GM18526 (cell line): ENCODE results near the gene IMPG1.

Experiments used
- POLR2A ChIP-seq: IDR thresholded peaks from 3 replicates; pipeline ENCODE4 v1.6.1; 2011; ENCODE audit not compliant: insufficient read length; ENCODE audit errors: extremely low read depth

The IMPG1 gene

GRCh38 chr6:75986935-75987334 lies 85.5 kb downstream of the IMPG1 start:
- TF ChIP-seq POLR2A = no peak

- no peak for TF ChIP-seq POLR2A
Measured at GRCh38 chr6:75975904-75976303, 96.6 kb downstream of the IMPG1 start.

GRCh38 chr6:75970093-75970492 lies 102.4 kb downstream of the IMPG1 start:
- TF ChIP-seq POLR2A = no peak

- no peak for TF ChIP-seq POLR2A
Measured at GRCh38 chr6:75968143-75968542, 104.3 kb downstream of the IMPG1 start.

GRCh38 chr6:75963569-75963968 lies 108.9 kb downstream of the IMPG1 start:
- TF ChIP-seq POLR2A = no peak

- no peak for TF ChIP-seq POLR2A
Measured at GRCh38 chr6:75952128-75952527, 120.3 kb downstream of the IMPG1 start.

- no peak for TF ChIP-seq POLR2A
Measured at GRCh38 chr6:75947935-75948334, 124.5 kb downstream of the IMPG1 start.

DNA sequence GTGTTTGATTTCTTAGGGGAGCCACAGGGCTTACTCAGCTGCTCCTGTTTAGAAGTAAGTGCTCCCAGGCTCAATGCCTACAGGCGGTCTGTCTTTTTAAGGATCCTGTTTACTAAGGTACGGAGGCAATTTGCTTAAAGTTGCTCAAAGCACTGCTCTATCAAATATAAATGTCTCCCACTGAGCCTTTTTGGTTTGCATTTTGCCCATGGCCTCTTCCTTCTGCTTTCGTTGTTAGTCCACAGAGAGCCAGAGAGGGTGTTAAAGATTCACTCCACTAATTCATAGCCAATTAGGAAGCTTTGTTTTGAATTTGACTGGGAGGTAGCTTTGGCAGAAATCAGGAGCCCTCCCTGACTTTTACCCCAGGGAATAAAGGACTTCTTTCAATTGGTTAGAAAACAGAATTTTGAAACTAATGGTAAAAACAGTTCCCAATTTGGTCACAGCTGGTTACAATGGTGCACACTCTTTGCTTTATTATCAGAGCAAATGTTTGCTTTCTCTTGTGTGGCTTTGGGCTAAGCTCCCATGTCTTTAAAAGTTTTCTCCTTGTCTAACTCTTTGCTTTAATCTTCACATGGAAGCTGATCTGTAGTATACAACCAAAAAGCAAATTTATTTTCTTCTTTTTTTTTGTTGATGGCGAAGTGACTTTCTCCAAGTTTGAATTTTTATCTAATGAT lies 126.2 kb downstream of the IMPG1 start:
- no peak for TF ChIP-seq POLR2A

DNA sequence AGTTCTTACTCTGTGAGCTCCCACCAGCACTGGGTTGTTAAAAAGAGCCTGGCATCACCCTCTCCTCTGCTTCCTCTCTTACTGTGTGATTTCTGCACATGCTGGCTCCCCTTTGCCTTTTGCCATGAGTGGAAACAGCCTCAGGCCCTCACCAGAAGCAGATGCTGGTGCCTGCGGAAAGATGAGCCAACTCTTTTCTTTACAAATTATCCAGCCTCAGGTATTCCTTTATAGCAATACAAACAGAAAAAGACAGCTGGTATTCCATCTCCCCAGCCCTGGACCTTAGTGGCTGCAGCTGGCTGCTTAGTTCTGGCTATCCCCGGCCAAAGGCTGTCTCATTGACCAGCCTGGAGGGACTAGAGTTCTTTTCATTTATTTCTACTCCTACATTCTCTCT lies 129.1 kb downstream of the IMPG1 start:
- TF ChIP-seq POLR2A = no peak

DNA sequence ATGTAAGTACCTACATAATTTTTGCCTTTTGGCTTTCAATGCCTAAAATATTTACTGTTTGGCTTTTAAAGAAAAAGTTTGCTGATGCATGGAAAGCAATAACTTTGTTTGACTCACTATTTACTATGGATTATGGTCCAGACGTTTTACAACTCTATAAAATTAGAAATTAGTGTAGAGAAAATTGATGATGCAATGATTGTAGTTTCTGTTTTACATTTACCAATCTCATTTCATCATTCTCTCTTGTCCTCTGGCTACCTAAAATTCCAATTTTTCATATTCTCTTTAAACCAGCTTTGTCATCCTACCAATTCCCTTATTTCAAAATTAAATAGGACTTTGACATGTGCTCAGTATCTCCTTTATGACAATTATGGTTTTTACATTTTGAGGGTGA lies 131.0 kb downstream of the IMPG1 start:
- no peak for TF ChIP-seq POLR2A

DNA sequence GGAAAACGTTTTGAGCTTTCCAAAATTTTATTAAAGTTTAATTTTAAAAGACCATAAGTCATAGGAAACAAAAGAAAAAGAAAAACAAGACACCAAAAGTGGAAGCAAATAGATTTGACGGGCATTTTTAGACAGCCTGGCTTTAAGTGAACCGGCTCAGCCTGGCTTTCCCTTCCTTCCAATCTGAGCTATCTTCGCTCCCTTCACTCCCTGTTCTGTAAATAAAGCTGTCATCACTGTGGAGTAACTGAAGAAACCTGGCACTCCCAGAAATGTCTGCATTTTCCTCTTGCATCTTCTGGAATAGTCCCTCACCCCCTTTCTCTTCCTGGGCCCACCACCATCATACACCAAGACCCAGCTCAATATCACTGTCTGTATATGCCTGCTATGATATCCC lies 131.9 kb downstream of the IMPG1 start:
- TF ChIP-seq POLR2A = no peak

DNA sequence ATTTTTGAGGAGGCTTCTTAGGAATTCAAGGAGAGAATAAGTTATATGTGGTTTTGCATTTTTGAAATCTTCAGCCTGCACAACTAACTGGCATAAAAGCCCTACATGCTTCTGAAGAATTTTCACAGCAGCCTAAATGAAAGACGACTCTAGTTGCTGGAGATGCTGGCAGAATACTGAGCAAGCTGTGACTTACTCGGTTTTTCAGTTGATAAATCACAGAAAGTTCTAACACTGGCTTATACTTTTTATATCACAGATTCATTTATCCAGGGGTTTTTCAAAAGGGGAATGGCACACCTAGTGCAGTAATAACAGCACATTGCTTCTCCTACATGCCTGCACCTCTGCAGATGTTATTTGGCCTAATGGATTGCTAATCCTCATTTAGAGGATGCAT lies 134.6 kb downstream of the IMPG1 start:
- TF ChIP-seq POLR2A = no peak

DNA sequence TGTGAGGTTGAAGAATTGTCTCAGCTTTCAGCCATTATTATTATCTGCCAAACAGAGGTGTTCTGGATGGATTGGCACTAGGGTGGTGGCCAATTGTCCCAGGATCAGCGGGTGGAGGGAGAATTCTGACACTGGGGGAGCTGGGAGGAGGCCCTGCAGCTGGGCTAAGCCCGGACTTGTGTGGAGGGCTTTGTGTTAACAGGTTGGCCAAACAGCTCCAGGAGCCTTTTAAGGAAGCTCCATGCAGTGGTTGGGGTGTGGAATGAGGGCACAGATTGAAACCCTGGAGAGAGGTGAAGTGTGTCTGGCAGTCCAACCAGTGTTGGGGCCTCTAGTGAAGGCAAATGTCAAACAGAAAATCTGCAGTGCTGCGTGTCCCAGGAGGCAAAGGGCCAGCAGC lies 135.8 kb downstream of the IMPG1 start:
- TF ChIP-seq POLR2A = no peak

DNA sequence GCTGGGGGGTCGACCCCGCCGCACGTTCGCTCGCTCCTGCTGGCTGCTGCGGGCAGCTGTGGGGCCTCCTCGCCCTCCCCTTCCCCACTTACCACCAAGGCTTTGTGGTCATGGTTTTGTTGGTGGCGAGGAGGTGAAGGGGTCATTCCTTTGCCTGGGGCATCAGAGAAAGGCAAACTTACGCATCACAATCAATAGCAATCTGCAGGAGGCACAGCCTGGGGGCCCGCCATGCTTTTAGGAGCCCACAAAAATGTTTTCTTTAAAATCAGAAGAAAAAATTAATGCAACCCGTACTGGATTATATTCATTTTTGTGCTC lies 137.0 kb downstream of the IMPG1 start:
- TF ChIP-seq POLR2A = no peak

DNA sequence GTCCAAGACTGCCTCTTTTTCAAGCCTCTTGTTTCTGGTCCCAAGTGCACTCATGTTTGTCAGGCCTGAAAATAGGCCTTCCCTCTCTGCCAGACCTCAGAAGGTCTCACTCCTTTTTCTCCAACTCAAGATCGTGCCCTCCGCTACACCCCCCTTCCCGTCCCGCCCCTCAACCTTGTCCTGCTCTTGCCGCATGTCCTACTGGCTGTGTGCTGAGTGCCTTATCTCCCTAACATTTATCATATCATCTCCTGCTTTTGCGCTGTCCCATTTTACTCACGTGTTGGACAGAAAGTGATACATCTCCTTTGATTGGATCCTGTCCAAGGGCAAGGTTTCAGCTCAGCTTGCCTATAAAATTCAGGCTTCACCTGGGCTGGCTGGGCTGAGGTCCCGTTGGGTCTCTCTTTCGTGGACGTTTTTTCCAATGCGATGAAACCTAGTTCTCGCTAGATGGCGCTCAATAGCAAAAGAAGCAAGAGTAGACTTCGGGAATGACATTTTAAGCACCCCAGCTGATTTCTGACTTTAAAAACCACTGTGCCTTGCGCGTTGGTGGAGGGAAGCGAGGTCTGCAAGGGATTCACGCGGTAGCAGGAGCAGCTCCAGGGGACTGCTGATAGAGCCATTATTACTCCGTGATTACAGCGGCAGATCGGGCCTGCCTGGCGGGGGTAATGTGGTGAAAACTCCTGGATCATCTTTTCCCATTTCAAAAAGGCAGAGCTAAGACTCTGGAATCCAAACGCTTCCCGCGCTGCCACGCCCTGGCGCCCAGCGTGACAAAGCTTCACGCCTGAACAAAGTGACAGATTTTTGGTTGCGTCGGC lies 137.6 kb downstream of the IMPG1 start:
- TF ChIP-seq POLR2A = no peak

DNA sequence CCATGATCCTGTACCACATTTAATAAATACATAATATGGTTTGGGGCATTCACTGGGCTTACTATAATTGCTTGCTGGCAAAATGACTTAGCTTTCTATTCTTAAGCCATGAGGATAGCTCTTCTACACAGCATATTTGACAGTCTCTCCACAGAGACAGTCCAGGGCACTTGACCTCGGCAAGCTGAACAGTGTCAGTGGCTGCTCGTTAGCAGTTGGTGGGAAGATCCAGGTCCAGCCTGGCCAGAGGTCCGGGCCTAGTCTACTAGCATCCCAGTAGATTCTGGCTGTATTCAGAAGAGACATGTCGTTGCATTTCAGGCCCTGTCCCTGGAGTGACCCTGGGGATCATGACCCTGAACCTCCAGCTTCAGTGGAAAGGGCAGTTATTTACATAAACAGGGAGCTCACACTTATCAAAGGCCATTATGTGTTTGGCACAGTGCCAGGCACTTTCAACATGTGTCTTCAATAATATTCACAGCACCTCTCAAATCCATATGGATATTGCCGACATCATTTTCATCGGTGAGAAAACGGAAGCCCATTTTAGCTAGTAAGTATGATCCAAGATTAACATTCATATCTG lies 139.0 kb downstream of the IMPG1 start:
- no peak for TF ChIP-seq POLR2A

DNA sequence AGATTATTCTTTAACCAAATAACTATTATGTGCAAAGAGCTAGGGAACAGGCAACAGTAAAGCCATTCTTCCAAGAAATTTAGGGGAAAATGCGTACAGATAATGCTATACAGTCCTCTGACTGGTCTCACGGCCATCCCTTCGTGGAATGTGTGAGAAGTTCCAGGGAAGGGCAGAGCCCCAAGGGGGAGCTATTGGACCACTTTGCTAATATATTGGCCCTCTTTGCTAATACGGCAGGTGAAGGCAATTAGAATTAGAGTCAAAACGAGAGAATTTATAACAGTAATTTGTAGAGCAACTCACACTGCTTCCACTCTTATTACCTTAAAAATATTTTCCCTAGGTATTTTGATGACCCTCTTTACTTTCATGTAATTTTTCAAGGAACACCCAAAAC lies 140.4 kb downstream of the IMPG1 start:
- TF ChIP-seq POLR2A = no peak

GRCh38 chr6:75931011-75931680 lies 141.3 kb downstream of the IMPG1 start:
- no peak for TF ChIP-seq POLR2A
